CD1c-positive myeloid dendritic cell (primary cell): ENCODE measurements around the gene IMMP2L.
"Not testable (repeated sequence)": the region's sequence is repeated elsewhere in the genome, so short reads cannot be mapped to it uniquely, and the experiment has no call there.

Experiments used
- DNase-seq: peaks from one replicate; pipeline ENCODE4 v3.0.0-alpha.2; 2016; ENCODE audit errors: extremely low spot score

The IMMP2L gene

DNA sequence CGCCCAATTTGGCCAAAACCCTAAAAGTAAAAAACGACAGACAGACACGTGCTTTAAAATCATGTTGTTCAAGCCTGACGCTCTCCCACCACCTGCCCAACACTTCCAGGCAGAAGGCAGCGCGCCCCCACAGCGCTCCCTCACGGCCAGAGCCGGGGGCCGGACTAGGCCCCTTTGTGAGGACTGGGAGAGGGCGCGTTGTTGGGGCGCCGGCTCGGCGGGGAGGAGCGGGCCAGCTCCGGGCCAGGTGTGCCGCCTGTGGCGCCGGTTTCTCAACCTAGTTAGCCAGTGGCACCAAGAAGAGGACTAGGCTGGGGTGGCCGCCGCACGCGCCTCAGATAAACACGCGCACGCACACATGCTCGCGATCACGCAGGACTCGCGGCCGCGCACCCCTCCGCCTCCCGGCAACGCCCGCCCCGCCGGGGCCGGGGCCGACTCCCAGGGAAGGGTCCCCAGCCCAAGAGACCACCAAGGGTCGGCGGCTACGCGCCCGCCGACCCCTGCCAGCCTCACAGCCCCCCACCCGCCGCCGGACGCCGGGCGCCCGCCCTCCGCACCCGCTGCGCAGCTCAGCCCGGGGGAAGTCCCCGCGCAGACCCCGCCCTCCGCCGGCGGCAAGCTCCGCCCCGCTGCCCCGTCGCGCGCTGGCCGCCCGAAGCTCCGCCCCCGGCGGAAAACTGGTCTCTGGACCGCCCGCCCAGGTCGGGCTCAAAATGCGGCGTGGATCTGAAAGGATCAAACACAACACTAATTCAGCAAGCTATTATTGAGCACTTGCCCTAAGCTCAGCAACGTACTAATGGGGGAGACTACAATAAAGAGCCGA lies at the start of gene IMMP2L:
Gene IMMP2L, minus strand, starts transcription at position 589 of the 829 bp plus-strand sequence.
- DNase-seq: peak; percentile 93

DNA sequence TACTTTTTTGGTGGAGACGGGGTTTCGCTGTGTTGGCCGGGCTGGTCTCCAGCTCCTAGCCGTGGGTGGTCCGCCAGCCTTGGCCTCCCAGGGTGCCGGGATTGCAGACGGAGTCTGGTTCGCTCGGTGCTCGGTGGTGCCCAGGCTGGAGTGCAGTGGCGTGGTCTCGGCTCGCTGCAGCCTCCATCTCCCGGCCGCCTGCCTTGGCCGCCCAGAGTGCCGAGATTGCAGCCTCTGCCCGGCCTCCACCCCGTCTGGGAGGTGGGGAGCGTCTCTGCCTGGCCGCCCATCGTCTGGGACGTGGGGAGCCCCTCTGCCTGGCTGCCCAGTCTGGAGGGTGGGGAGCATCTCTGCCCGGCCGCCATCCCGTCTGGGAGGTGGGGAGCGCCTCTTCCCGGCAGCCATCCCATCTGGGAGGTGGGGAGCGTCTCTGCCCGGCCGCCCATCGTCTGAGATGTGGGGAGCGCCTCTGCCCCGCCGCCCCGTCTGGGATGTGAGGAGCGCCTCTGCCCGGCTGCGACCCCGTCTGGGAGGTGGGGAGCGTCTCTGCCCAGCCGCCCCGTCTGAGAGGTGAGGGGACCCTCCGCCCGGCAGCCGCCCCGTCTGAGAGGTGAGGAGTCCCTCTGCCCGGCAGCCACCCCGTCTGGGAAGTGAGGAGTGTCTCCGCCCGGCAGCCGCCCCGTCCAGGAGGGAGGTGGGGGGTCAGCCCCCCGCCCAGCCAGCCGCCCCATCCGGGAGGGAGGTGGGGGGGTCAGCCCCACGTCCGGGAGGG lies 47.4 kb upstream of the IMMP2L start:
- not testable (repeated sequence) for DNase-seq

DNA sequence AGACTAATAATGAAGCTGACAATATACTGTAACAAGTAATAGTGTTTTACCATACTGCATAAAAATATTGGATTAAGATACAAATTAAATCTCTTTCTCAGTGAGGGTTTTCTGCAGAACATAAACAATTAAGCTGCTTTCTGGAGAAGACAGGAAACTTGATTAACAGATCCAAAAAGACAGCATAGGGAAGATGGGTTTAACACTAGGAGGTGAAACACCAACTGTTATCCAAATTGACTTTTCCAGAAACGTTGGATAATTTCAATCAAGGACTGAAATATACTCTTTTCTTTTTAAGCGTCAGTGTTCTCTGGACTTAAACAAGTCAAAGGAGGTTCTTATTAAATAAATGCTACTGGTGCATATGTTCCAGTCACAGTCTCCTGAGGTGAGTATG lies 45.3 kb upstream of the IMMP2L start:
- no peak for DNase-seq

DNA sequence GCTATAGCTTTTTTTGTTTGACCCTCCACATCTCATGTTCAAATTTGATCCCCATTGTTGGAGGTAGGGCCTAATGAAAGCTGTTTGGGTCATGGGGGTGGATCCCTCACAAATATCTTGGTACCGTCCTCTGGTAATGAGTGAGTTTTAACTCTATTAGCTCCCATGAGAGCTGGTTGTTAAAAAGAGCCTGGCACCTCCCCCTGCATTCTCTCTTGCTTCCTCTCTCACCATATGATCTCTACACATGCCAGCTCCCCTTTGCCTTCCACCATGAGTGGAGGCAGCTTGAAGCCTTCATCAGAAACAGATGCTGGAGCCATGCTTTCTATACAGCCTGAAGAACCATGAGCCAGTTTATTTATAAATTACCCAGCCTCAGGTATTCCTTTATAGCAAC lies 43.0 kb upstream of the IMMP2L start:
- DNase-seq: no peak

DNA sequence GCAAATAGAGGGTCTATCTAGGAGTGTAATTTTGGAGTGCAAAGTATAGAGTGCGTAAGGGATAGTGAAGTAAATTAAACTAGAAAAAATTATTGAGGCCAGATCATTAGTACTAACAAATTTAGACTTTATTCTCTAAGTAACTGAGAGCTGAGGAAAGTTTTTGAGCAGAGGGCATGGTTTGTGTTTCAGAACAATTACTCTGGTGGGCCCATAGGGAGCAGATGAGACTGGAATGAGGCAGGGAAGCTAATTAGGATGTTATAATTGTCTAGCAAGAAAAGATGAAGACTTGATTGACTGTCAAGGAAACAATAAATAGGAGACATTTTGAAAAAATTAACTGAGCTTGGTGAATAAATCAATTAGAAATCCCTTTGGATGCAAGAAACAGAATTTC lies 37.8 kb upstream of the IMMP2L start:
- no peak for DNase-seq

DNA sequence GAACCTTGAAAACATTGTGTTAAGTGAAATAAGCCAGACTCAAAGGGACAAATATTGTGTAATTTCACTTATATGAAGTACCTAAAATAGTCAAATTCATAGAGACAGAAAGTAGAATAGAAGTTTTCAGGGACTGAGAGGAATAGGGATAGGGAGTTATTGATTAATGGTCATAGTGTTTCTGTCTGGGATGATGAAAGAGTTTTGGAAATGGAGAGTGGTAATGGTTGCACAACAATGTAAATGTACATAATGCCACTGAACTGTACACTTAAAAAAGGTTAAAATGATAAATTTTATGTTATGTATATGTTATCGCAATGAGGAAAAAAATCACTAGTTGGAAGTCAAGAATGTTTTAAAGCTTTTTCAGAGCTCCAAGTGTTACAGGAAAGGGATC lies 33.5 kb upstream of the IMMP2L start:
- DNase-seq: no peak

DNA sequence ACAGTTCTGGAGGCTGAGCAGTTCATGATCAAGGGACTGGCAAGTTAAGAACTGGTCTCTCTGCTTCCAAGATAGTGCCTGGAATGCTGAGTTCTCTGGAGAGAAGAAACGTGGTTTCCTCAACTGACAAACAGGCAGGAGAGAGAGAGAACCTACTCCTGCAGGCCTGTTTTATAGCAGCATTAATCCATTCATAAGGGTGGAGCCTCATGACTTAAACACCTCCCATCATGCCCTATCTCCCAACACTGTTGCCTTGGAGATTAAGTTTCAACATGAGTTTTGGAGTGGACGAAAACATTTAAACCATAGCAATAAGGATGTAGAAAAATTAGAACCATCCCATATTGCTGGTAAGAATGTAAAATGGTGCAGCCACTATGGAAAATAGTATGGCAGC lies 32.3 kb upstream of the IMMP2L start:
- no peak for DNase-seq

DNA sequence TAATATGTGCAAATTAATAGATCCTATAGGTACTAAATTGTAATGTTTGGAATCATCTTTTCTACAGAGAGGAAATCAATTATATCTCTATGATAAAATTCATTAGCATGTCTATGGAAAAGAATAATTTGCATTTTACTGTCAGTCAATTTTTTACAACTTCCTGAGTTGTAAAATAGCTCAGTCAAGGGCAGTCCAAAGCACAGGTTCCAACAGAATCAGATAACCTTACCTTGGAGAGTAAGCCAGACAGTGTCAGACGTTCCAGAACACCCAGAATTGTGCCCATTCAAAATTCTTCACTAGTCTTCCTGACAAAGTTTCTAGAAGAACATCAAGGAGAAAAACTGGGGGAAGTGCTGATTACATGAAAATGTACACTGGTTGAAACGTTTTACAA lies 31.1 kb upstream of the IMMP2L start:
- DNase-seq: no peak

DNA sequence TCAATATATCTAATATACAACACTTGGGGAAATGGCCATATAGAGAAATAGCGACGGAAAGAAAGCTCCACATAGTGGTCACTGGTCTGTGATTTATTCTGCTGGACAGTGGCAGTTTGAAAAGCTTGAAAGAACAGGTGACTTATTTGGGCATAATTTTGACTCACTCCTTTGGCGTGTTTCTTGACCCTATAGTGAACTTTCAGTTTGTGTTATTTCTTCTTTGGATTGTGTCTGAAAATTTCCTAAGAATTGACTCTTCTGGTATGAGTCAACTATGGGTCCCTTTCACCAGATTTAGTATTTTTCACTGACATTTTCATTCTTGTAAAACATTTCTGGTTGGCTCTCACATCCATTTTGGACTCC lies 25.8 kb upstream of the IMMP2L start:
- DNase-seq: no peak

DNA sequence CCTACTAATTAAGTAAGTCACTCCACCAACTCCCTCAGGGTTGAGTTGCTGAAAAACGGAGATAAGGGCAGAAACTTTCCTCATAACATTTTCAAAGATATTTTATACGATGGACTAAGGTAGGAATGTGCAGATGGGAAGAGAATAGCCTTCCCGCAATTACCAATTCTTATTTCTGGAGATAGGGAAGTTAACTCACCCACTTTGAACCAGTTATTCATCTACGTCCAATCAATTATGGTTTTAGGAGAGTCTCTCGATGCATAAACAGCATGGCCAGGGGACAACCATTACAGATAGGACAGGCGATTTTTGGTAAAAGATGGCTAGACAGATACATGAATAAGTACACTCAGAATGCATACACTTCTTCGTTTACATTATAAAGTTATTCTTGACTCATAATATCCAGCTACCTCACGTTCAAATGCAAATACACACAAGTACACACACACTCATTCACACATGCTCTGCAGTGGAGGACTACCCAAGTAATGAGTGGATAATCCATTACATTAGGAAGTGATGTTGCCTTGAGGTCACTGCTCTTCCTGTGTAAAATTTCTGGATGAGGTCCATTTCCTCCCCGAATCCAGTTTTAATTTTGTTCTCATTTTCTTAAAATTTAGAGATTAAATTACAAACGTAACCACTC lies 25.2 kb upstream of the IMMP2L start:
- no peak for DNase-seq

DNA sequence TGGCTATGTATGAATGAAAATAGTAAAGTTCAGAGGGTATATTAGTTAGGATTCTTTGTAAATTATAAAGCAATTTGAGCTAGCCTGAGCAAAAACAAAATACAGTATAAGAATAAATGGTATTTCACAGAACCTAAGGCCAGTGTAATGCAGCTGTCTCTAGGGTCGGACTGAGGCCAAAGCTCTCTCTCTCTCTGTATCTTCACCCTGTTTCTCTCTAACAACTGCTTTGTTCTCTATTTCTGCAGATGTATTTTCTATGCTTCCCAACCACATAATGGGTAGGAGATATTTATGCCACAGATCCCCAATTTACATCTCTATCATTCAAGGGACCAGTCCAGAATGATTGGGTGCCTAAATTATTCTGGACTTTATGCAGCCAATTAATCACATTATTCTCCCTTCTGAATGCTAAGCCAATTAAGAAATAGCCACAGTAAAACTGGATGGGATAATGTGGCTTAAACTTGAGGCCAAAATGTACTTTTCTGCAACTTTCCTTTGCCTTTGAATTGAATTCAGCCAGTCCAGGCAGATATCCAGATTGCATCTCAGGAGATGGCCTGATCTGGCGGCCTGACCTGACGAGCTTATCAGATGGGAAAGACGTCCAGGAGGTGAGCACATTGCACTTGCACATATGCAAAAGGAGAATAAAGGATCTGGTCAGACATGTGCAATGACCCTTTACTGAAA lies 24.6 kb upstream of the IMMP2L start:
- no peak for DNase-seq

DNA sequence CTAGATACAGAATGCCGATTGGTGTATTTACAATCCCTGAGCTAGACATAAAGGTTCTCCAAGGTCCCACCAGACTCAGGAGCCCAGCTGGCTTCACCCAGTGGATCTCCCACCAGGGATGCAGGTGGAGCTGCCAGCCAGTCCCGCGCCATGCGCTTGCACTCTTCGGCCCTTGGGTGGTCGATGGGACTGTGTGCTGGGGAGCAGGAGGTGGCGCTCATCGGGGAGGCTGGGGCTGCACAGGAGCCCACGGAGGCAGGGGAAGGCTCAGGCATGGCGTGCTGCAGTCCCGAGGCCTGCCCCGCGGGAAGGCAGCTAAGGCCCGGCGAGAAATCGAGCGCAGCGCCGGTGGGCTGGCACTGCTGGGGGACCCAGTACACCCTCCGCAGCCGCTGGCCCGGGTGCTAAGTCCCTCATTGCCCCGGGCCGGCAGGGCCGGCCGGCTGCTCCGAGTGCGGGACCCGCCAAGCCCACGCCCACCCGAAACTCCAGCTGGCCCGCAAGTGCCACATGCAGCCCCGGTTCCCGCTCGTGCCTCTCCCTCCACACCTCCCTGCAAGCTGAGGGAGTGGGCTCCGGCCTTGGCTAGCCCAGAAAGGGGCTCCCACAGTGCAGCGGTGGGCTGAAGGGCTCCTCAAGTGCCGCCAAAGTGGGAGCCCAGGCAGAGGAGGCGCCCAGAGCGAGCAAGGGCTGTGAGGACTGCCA lies 19.6 kb upstream of the IMMP2L start:
- not testable (repeated sequence) for DNase-seq

DNA sequence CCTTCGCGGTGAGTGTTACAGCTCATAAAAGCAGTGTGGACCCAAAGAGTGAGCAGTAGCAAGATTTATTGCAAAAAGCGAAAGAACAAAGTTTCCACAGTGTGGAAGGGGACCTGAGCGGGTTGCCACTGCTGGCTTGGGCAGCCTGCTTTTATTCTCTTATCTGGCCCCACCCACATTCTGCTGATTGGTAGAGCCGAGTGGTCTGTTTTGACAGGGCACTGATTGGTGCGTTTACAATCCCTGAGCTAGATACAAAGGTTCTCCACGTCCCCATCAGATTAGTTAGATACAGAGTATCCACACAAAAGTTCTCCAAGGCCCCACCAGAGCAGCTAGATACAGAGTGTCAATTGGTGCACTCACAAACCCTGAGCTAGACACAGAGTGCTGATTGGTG lies 18.9 kb upstream of the IMMP2L start:
- not testable (repeated sequence) for DNase-seq

DNA sequence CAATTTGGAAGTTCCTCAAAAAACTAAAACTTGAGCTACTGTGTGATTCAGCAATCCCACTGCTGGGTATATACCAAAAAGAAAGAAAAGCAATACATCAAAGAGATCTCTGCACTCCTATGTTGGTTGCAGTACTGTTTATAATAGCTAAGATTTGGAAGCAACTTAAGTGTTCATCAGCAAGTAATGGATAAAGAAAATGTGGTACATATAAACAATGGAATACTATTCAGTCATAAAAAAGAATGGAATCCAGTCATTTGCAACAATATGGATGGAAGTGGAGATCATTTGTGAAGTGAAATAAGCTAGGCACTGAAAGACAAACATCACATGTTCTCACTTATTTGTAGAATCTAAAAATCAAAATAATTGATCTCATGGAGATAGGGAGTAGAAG lies 16.5 kb upstream of the IMMP2L start:
- no peak for DNase-seq

DNA sequence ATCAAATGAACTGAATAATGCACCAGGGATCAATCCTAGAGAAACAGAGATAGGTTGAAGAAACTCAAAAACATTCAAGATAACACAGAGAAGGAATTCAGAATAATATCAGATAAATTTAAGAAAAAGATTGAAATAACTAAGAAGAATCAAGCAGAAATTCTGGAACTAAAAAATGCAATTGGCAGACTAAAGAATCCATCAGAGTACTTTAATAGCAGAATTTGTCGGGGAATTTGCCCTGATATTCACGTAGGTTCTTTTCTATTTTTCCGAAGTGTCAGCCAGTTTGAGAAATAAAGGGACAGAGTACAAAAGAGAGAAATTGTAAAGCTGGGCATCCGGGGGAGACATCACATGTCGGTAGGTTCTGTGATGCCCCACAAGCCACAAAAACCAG lies 9.4 kb upstream of the IMMP2L start:
- DNase-seq: no peak

DNA sequence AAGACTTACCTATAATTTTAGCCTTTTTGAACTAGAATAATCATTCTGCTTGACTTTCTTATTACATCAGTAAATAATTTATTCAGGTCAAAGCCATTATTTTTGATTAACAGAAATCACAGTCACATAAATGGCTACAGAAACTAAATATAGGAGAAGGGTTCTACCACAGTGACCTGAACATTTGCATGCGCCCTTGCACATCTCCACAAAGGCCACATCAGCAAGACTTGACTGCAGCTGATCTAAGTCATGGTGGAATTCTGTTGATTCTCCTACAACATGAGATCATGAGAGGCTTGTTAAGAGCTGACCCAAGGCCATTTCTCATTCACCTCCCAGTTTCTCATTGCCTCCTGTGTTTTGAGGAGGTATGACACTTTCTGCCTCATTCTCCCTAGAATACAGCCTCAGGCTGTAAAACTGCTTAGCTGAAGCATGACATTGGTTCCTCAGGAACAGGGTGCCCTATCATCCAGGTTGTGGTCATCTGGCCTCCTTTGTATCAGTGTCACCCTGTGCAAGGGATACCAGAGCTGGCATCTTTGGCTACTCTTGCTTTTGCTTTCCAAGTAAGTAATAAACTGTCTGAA lies 6.7 kb upstream of the IMMP2L start:
- DNase-seq: no peak

DNA sequence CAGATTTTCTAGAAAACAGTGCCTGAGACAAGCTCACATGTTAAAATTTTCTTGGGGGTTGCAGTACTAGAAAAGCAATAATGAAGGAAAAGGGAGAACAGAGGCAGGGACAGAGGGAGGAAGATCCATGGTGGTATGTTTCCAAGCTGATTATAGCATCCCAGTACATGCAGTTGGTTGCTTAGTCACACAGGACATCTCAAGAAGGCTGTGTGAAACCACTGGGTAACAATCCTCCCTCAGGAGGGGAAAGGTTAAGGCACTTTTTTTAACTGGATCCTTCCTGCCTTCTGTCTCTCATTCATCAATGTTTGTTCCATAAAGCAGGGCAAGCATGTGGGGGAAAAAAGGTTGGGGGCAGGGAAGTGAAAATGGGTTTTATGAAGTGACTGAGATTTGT lies 6.1 kb upstream of the IMMP2L start:
- DNase-seq: no peak

DNA sequence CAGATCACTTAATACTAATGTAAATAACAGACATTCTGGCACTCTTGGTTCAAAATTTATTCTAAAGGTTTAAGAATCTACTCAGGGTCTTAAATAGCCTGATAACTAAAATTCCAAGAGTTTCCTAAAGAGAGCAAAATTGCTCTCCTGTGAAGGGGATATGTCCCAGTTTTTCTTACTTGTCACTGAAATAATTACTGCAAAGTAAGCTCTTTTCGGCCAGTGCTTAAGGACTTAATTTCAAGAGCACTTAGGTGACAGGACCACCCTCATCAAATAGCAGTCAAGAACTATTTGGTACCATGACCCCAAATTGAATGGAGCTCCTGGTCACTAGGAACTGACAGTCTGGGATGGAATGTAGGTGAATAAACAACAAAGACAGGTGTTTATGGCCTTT lies 1.8 kb upstream of the IMMP2L start:
- no peak for DNase-seq

DNA sequence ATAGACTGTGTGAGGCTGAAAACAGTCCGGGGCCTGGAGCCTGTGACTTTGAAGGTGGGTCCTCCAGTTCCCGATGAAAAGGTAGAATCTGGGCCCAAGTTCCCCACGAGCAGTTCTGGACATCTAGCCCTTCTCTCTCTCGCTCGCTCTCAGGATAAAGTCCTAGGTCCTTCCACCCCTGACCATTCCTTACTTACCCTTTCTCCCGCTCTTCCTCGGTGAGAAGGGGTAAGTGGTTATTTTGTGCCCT lies 713 bp downstream of the IMMP2L start:
- DNase-seq: no peak

DNA sequence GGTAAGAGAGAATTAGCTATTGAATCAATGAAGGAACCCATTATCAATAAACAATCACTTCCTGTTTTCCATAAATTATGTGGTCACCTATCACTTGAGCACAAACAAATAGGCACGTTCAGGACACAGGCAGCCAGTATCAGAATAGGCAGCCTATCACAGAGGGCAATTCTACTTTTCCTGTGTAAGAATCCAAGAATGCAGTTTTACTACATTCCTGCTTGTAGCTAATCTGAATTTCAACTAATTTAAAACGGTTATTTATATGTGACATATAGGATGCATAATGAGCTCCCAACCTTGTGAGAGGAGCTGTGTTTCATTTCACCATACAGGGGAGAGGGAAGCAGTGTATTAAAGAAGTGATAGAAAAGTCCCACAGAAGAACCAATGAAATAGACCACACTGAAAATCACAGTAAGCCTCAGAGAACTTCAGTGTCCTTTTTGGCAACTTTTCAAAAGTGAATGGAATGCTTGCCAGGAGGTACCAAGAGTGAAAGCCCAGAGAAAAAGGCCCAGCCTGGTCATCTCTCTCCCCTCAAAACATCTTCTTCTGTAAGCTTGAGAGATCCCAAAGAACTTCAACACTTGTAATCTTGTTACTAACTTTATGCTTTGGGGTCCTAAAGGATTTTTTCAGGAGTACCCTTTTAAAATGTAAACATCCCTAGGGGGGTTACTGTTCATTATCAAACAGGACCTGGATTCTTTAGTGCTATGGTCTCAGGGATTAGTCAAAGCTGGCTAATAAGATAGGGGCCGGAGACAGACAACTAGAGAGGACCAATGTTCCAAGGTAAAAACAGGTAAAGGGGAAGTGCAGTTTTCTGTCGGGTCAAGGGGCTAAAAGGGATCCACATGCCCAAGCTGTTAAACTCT lies 1.3 kb downstream of the IMMP2L start:
- DNase-seq: no peak
